K562 (cell line): Measurements from ENCODE around the gene PDE9A. TPM values are rescaled to one million over a fixed set of nuclear protein-coding genes. Genes with fewer than 3 reads are reported as not detected.

Experiments used
- DNMT1 ChIP-seq: fragments of 450-650 bp; IDR thresholded peaks from 2 replicates; pipeline ENCODE4 v1.6.1; 2016; ENCODE audit warnings: antibody characterized with exemption, mild to moderate bottlenecking
- EHMT2 ChIP-seq: fragments of 450-650 bp; IDR thresholded peaks from 2 replicates; pipeline ENCODE4 v1.6.1; 2018; ENCODE audit warnings: antibody characterized with exemption
- KLF1 ChIP-seq: fragments of 450-650 bp; IDR thresholded peaks from 2 replicates; pipeline ENCODE4 v1.6.1; 2016; ENCODE audit warnings: missing genetic modification characterization, missing compliant biosample characterization
- PTRF ChIP-seq: fragments of 450-650 bp; IDR thresholded peaks from 2 replicates; pipeline ENCODE4 v1.6.1; 2016; ENCODE audit warnings: mild to moderate bottlenecking, missing genetic modification characterization, missing compliant biosample characterization
- U2AF1 ChIP-seq: fragments of 200-400 bp; formaldehyde crosslinking; optimal IDR thresholded peaks from 2 replicates; pipeline ENCODE3; 2017; ENCODE audit warnings: mild to moderate bottlenecking, low read depth, low read length, moderate library complexity
- polyA plus RNA-seq, 8 experiments: library from polyadenylated mRNA; depleted of rRNA in 4 of 8; stranded (reverse) in 5 of 8; unstranded in 3 of 8; fragments of >200 nt; fragmentation: Nextera tagmentation in 2 of 8; fragmentation: Illumina TruSeq in 1 of 8; extraction: Ambion mirVana in 2 of 8; extraction: Trizol in 1 of 8; gene quantifications; 2 replicates each; pipeline versions ENCODE4 v1.2.1 to v1.2.3, GENCODE V29; 2011 to 2014; ENCODE audit warnings: inconsistent platforms in 1 of 8, missing spikeins in 1 of 8
- total RNA-seq, 7 experiments: library from RNA; depleted of rRNA in 6 of 7; stranded (reverse); fragments of >200 nt in 6 of 7; fragmentation: Illumina TruSeq in 2 of 7; extraction: Trizol in 2 of 7; gene quantifications; 2 replicates each; pipeline versions ENCODE4 v1.2.1 to v1.2.3, GENCODE V29; 2011 to 2021; ENCODE audit warnings: low replicate concordance in 1 of 7
- TF ChIP-seq, protein P1 (sequence below): fragments of 450-650 bp; formaldehyde crosslinking; IDR thresholded peaks from 2 replicates; pipeline ENCODE4 v1.4.0; 2022; ENCODE audit warnings: missing genetic modification characterization
- TF ChIP-seq, protein P2 (sequence below): sonication (generic); formaldehyde crosslinking; IDR thresholded peaks from 2 replicates; pipeline ENCODE4 v1.8.1; 2023; ENCODE audit warnings: mild to moderate bottlenecking, missing genetic modification reagents
- TF ChIP-seq, protein P3 (sequence below): sonication (generic); formaldehyde crosslinking; IDR thresholded peaks from 2 replicates; pipeline ENCODE4 v1.9.0; 2022; ENCODE audit warnings: mild to moderate bottlenecking, missing genetic modification reagents
- TF ChIP-seq, protein P4 (sequence below), 2 experiments: fragments of 450-650 bp in 1 of 2; sonication (generic) in 1 of 2; formaldehyde crosslinking; conservative IDR thresholded peaks; 2 replicates each; pipeline versions ENCODE4 v1.4.0 to v1.8.1; 2020 to 2022; ENCODE audit warnings: mild to moderate bottlenecking in 1 of 2, missing genetic modification reagents in 1 of 2
- TF ChIP-seq, protein P5 (sequence below): IDR thresholded peaks from 2 replicates; pipeline ENCODE4 v1.6.1; 2011; ENCODE audit not compliant: insufficient read length; ENCODE audit errors: extremely low read depth
- TF ChIP-seq, protein P6 (sequence below): fragments of 450-650 bp; conservative IDR thresholded peaks from 2 replicates; pipeline ENCODE4 v1.6.1; 2016; ENCODE audit warnings: missing genetic modification characterization, low read depth, mild to moderate bottlenecking, control low read depth, missing compliant biosample characterization

PDE9A gene
- total and polyA plus RNA-seq, 9 of the 15 experiments (the other 6 are each of a cell fraction or from before 2014, with no cell fraction given) = 0.07 to 0.27 TPM; not detected in 7

DNA sequence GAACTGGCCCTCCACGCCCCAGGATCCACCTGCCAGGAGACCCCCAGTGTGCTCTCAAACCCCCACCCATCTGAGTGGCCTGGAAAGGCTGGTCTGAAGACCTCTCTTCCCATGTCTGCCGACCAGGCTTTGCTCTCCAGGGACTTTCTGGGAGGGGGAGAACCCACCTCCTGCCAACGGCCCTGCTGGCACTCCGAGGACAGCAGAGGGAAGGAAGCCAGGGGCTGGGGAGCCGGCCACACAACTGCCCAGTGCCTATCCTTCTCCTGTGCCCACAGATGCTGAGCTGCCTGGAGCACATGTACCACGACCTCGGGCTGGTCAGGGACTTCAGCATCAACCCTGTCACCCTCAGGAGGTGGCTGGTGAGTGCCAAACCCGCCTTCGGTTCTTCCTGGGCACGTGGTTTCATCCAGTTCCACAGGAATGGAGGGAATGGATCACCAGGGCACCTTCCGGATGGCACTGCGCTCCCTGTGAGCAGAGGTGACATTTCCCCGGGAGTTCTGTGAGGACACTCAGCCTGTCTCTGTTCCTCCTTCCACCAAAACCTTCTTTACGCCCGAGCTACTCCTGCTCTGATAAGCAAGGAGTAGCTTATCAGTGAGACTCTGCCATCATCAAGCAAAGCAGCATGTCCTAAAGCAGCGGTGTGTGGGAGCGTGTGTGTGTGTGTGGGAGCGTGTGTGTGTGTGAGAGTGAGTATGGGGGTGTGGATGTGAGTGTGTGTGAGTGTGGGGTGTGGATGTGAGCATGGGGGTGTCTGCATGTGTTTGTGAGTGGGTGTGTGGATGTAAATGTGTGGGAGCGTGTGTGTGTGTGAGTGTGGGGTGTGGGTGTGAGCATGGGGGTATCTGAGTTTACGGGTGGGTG lies 105.5 kb downstream of the PDE9A start (continued):
- TF ChIP-seq EHMT2 = 0 out of 2 replicates have a peak, but pooled peaks have one; percentile 15
- no peak for TF ChIP-seq PTRF (tag)
- TF ChIP-seq, protein P1, sequence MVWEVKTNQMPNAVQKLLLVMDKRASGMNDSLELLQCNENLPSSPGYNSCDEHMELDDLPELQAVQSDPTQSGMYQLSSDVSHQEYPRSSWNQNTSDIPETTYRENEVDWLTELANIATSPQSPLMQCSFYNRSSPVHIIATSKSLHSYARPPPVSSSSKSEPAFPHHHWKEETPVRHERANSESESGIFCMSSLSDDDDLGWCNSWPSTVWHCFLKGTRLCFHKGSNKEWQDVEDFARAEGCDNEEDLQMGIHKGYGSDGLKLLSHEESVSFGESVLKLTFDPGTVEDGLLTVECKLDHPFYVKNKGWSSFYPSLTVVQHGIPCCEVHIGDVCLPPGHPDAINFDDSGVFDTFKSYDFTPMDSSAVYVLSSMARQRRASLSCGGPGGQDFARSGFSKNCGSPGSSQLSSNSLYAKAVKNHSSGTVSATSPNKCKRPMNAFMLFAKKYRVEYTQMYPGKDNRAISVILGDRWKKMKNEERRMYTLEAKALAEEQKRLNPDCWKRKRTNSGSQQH (CRISPR knock-in tag) = peak; percentile 50; the same call in 1 of the 2 replicates
- TF ChIP-seq, protein P2, sequence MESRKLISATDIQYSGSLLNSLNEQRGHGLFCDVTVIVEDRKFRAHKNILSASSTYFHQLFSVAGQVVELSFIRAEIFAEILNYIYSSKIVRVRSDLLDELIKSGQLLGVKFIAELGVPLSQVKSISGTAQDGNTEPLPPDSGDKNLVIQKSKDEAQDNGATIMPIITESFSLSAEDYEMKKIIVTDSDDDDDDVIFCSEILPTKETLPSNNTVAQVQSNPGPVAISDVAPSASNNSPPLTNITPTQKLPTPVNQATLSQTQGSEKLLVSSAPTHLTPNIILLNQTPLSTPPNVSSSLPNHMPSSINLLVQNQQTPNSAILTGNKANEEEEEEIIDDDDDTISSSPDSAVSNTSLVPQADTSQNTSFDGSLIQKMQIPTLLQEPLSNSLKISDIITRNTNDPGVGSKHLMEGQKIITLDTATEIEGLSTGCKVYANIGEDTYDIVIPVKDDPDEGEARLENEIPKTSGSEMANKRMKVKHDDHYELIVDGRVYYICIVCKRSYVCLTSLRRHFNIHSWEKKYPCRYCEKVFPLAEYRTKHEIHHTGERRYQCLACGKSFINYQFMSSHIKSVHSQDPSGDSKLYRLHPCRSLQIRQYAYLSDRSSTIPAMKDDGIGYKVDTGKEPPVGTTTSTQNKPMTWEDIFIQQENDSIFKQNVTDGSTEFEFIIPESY (CRISPR knock-in tag) = no peak
- TF ChIP-seq, protein P3, sequence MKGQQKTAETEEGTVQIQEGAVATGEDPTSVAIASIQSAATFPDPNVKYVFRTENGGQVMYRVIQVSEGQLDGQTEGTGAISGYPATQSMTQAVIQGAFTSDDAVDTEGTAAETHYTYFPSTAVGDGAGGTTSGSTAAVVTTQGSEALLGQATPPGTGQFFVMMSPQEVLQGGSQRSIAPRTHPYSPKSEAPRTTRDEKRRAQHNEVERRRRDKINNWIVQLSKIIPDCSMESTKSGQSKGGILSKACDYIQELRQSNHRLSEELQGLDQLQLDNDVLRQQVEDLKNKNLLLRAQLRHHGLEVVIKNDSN (CRISPR knock-in tag) = peak; percentile 21; the same call in 1 of the 2 replicates
- TF ChIP-seq, protein P4, sequence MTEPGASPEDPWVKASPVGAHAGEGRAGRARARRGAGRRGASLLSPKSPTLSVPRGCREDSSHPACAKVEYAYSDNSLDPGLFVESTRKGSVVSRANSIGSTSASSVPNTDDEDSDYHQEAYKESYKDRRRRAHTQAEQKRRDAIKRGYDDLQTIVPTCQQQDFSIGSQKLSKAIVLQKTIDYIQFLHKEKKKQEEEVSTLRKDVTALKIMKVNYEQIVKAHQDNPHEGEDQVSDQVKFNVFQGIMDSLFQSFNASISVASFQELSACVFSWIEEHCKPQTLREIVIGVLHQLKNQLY (CRISPR knock-in tag; conservative IDR thresholded peaks at IDR 0.05) = no peak
- TF ChIP-seq DNMT1 = no peak
- TF ChIP-seq U2AF1 = no peak
- TF ChIP-seq, protein P5, sequence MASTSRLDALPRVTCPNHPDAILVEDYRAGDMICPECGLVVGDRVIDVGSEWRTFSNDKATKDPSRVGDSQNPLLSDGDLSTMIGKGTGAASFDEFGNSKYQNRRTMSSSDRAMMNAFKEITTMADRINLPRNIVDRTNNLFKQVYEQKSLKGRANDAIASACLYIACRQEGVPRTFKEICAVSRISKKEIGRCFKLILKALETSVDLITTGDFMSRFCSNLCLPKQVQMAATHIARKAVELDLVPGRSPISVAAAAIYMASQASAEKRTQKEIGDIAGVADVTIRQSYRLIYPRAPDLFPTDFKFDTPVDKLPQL = no peak
- TF ChIP-seq, protein P6, sequence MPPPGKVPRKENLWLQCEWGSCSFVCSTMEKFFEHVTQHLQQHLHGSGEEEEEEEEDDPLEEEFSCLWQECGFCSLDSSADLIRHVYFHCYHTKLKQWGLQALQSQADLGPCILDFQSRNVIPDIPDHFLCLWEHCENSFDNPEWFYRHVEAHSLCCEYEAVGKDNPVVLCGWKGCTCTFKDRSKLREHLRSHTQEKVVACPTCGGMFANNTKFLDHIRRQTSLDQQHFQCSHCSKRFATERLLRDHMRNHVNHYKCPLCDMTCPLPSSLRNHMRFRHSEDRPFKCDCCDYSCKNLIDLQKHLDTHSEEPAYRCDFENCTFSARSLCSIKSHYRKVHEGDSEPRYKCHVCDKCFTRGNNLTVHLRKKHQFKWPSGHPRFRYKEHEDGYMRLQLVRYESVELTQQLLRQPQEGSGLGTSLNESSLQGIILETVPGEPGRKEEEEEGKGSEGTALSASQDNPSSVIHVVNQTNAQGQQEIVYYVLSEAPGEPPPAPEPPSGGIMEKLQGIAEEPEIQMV = no peak
- no peak for TF ChIP-seq KLF1
